SK-N-SH (cell line): ENCODE measurements around the gene ARMH4. TPM values are rescaled to one million over a fixed set of nuclear protein-coding genes. Genes with fewer than 3 reads are reported as not detected.

Experiments used
- CTCF ChIA-PET: fragments of 300-600, 350-600 bp; formaldehyde crosslinking; extraction: SDS; loops from one replicate; lab custom pipeline; 2021; lab: Yijun Ruan, JAX
- POLR2A ChIA-PET: fragments of 350-600 bp; sonication (Branson Sonifier 250); formaldehyde crosslinking; extraction: SDS; loops from one replicate; lab custom pipeline; 2020; ENCODE audit warnings: antibody characterized with exemption, inconsistent platforms; lab: Yijun Ruan, JAX
- DNase-seq: peaks from one replicate; pipeline ENCODE4 v3.0.0; 2012
- H2AFZ ChIP-seq: fragments of 200-600 bp; sonication (generic); 2 replicates; pipeline ENCODE4 v1.8.1; 2016; ENCODE audit warnings: antibody characterized with exemption, mild to moderate bottlenecking, low read depth
- H3F3A ChIP-seq: fragments of 200-600 bp; sonication (generic); replicated peaks from 2 replicates; pipeline ENCODE3; 2016; ENCODE audit warnings: antibody characterized with exemption, mild to moderate bottlenecking; ENCODE audit not compliant: insufficient read depth
- H3K27ac ChIP-seq, 2 experiments: fragments of 200-500 bp in 1 of 2; fragments of 200-600 bp in 1 of 2; sonication (Bioruptor generic) in 1 of 2; sonication (generic), shearing (Covaris generic) in 1 of 2; 2 replicates each; pipeline versions ENCODE4 v1.5.1 to v1.6.1; 2014 to 2016; ENCODE audit warnings: low read depth in 2 of 2, inconsistent platforms in 1 of 2, low read length in 1 of 2, mild to moderate bottlenecking in 1 of 2, mixed read lengths in 1 of 2
- H3K27me3 ChIP-seq: fragments of 200-600 bp; sonication (generic), shearing (Covaris generic); 2 replicates; pipeline ENCODE4 v1.6.1; 2016; ENCODE audit warnings: mixed run types; ENCODE audit not compliant: insufficient read depth
- H3K36me3 ChIP-seq, 2 experiments: fragments of 200-500 bp in 1 of 2; fragments of 200-600 bp in 1 of 2; sonication (Bioruptor generic) in 1 of 2; sonication (generic) in 1 of 2; replicated peaks in 1 of 2; 2 replicates each; pipeline versions ENCODE3 to v1.5.1; 2014 to 2016; ENCODE audit warnings: low read length in 1 of 2, mild to moderate bottlenecking in 1 of 2; ENCODE audit not compliant: insufficient read depth in 2 of 2, control insufficient read depth in 1 of 2
- H3K4me1 ChIP-seq, 2 experiments: fragments of 200-500 bp in 1 of 2; fragments of 200-600 bp in 1 of 2; sonication (Bioruptor generic) in 1 of 2; sonication (generic), shearing (Covaris generic) in 1 of 2; 2 replicates each; pipeline versions ENCODE4 v1.5.1 to v1.6.1; 2014 to 2016; ENCODE audit warnings: low read depth in 1 of 2, low read length in 1 of 2, mixed run types in 1 of 2; ENCODE audit not compliant: insufficient read depth in 2 of 2, control insufficient read depth in 1 of 2
- H3K4me2 ChIP-seq: fragments of 200-600 bp; sonication (generic), shearing (Covaris generic); 2 replicates; pipeline ENCODE4 v1.6.1; 2017; ENCODE audit warnings: mixed run types
- H3K4me3 ChIP-seq, 2 experiments: fragments of 200-500 bp in 1 of 2; fragments of 200-600 bp in 1 of 2; sonication (Bioruptor generic) in 1 of 2; sonication (generic), shearing (Covaris generic) in 1 of 2; 2 replicates each; pipeline versions ENCODE4 v1.5.1 to v1.8.1; 2014 to 2016; ENCODE audit warnings: low read depth in 2 of 2, inconsistent platforms in 1 of 2, low read length in 1 of 2, mild to moderate bottlenecking in 1 of 2, mixed read lengths in 1 of 2, moderate library complexity in 1 of 2
- H3K79me2 ChIP-seq: fragments of 200-600 bp; sonication (generic); 2 replicates; pipeline ENCODE4 v1.8.1; 2017; ENCODE audit warnings: mild to moderate bottlenecking; ENCODE audit not compliant: insufficient read depth
- H3K9ac ChIP-seq: fragments of 200-600 bp; sonication (generic); 2 replicates; pipeline ENCODE4 v1.6.1; 2017; ENCODE audit warnings: mixed run types
- H3K9me2 ChIP-seq: fragments of 200-600 bp; sonication (generic); 2 replicates; pipeline ENCODE4 v1.6.1; 2017; ENCODE audit warnings: mixed run types
- H3K9me3 ChIP-seq: fragments of 200-600 bp; sonication (generic); 2 replicates; pipeline ENCODE4 v1.6.1; 2017; ENCODE audit warnings: mixed run types, mild to moderate bottlenecking, moderate library complexity
- H4K20me1 ChIP-seq: fragments of 200-600 bp; sonication (generic); 2 replicates; pipeline ENCODE4 v1.6.1; 2017; ENCODE audit warnings: mild to moderate bottlenecking, mixed run types; ENCODE audit not compliant: insufficient read depth
- MXI1 ChIP-seq: IDR thresholded peaks from 2 replicates; pipeline ENCODE4 v1.6.1; 2012; ENCODE audit warnings: mild to moderate bottlenecking, low read depth, low read length, improper control_type of control experiment
- NRF1 ChIP-seq: IDR thresholded peaks from 2 replicates; pipeline ENCODE4 v1.6.1; 2012; ENCODE audit warnings: low read depth, mild to moderate bottlenecking, low read length
- RAD21 ChIP-seq: IDR thresholded peaks from 2 replicates; pipeline ENCODE4 v1.6.1; 2012; ENCODE audit warnings: mild to moderate bottlenecking, low read length
- RCOR1 ChIP-seq: fragments of 150-350 bp; IDR thresholded peaks from 2 replicates; pipeline ENCODE4 v1.6.1; 2017; ENCODE audit warnings: antibody characterized with exemption, low read length
- RFX5 ChIP-seq: IDR thresholded peaks from 2 replicates; pipeline ENCODE4 v1.6.1; 2012; ENCODE audit warnings: mild to moderate bottlenecking, improper control_type of control experiment, low read length
- RXRA ChIP-seq: IDR thresholded peaks from 2 replicates; pipeline ENCODE4 v1.4.0; 2012; ENCODE audit warnings: low read depth, mild to moderate bottlenecking, borderline replicate concordance
- SMC3 ChIP-seq: IDR thresholded peaks from 2 replicates; pipeline ENCODE4 v1.6.1; 2012; ENCODE audit warnings: low read depth, low read length, improper control_type of control experiment
- TCF12 ChIP-seq: IDR thresholded peaks from 2 replicates; pipeline ENCODE4 v1.4.0; 2012
- YY1 ChIP-seq: IDR thresholded peaks from 2 replicates; pipeline ENCODE4 v1.4.0; 2012; ENCODE audit warnings: low read depth, mild to moderate bottlenecking
- WGBS: methylation state at CpG from one replicate; pipeline ENCODE4 v1.1.6; 2017; ENCODE audit warnings: low lambda C conversion rate; 5-methylcytosine and 5-hydroxymethylcytosine counted together
- polyA plus RNA-seq, 3 experiments: library from polyadenylated mRNA; depleted of rRNA; stranded (reverse); fragments of >200 nt; gene quantifications; 2 replicates each; pipeline ENCODE4 v1.2.3, GENCODE V29; 2012
- TF ChIP-seq, protein P1 (sequence below): IDR thresholded peaks from 2 replicates; pipeline ENCODE4 v1.6.1; 2012; ENCODE audit warnings: mild to moderate bottlenecking, low read depth, low read length, moderate library complexity
- TF ChIP-seq, protein P2 (sequence below): fragments of 200-600 bp; sonication (generic); IDR thresholded peaks from 2 replicates; pipeline ENCODE4 v1.6.1; 2017; ENCODE audit warnings: antibody characterized with exemption, mild to moderate bottlenecking, moderate library complexity
- TF ChIP-seq, protein P3 (sequence below): fragments of 150-350 bp; IDR thresholded peaks from 2 replicates; pipeline ENCODE4 v1.6.1; 2017; ENCODE audit warnings: antibody characterized with exemption, low read length, low read depth, borderline replicate concordance

The ARMH4 gene
- polyA plus RNA-seq, 1 of the 3 experiments (the other 2 are of a cell fraction), result 0.39 TPM

DNA sequence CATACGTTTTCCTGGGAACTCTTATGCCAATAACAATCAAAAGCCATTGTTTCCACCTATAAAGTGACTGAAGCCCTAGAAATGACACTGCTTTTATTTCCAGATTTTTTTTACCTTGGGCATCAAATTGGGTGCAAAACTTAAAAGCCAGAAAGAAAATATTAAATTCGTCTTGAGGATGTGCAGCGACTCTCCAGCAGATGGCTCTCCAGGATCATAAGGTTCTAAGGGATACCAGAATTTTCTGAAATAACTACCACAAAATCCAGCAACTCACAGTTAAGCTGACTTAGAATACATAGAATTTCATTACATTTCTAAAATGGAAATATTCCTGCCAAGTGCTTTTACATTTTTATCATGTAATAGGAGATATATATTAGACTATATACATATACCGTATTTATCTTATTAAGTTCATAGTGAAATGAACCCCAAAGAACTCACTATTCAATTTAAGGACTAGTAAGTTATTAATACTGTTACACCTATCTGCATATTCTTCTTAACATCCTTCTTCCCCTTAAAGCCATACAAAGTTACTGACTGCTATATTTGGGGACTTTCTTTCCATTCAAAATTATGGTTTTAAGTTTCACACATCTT lies 44.0 kb downstream of the ARMH4 start:
- H3K36me3 ChIP-seq, result no peaks in the 10 kb centered on the region
- no peaks in the 10 kb centered on the region for H3K4me1 ChIP-seq
- H3K4me3 ChIP-seq, result no peak overlapping the region; a peak in 1 of 4 replicates
- H3K9me3 ChIP-seq, result no peaks in the 10 kb centered on the region
- DNase-seq, result peak; percentile 51
- WGBS, result 5% methylated on average over 4 of the region's 4 CpGs
- H4K20me1 ChIP-seq, result no peaks in the 10 kb centered on the region
- no peaks in the 10 kb centered on the region for H3K9me2 ChIP-seq
- H3K27ac ChIP-seq, result no peak overlapping the region
- TF ChIP-seq MXI1, result no peak
- peak; percentile 86 for TF ChIP-seq RAD21
- no peak for TF ChIP-seq RXRA
- TF ChIP-seq YY1, result no peak
- TF ChIP-seq TCF12, result no peak
- TF ChIP-seq RFX5, result no peak
- TF ChIP-seq, protein P1, sequence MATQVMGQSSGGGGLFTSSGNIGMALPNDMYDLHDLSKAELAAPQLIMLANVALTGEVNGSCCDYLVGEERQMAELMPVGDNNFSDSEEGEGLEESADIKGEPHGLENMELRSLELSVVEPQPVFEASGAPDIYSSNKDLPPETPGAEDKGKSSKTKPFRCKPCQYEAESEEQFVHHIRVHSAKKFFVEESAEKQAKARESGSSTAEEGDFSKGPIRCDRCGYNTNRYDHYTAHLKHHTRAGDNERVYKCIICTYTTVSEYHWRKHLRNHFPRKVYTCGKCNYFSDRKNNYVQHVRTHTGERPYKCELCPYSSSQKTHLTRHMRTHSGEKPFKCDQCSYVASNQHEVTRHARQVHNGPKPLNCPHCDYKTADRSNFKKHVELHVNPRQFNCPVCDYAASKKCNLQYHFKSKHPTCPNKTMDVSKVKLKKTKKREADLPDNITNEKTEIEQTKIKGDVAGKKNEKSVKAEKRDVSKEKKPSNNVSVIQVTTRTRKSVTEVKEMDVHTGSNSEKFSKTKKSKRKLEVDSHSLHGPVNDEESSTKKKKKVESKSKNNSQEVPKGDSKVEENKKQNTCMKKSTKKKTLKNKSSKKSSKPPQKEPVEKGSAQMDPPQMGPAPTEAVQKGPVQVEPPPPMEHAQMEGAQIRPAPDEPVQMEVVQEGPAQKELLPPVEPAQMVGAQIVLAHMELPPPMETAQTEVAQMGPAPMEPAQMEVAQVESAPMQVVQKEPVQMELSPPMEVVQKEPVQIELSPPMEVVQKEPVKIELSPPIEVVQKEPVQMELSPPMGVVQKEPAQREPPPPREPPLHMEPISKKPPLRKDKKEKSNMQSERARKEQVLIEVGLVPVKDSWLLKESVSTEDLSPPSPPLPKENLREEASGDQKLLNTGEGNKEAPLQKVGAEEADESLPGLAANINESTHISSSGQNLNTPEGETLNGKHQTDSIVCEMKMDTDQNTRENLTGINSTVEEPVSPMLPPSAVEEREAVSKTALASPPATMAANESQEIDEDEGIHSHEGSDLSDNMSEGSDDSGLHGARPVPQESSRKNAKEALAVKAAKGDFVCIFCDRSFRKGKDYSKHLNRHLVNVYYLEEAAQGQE, result no peak
- no peak for TF ChIP-seq NRF1
- TF ChIP-seq, protein P2, sequence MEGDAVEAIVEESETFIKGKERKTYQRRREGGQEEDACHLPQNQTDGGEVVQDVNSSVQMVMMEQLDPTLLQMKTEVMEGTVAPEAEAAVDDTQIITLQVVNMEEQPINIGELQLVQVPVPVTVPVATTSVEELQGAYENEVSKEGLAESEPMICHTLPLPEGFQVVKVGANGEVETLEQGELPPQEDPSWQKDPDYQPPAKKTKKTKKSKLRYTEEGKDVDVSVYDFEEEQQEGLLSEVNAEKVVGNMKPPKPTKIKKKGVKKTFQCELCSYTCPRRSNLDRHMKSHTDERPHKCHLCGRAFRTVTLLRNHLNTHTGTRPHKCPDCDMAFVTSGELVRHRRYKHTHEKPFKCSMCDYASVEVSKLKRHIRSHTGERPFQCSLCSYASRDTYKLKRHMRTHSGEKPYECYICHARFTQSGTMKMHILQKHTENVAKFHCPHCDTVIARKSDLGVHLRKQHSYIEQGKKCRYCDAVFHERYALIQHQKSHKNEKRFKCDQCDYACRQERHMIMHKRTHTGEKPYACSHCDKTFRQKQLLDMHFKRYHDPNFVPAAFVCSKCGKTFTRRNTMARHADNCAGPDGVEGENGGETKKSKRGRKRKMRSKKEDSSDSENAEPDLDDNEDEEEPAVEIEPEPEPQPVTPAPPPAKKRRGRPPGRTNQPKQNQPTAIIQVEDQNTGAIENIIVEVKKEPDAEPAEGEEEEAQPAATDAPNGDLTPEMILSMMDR, result peak; percentile 89
- peak; percentile 65 for TF ChIP-seq SMC3
- H2AFZ ChIP-seq, result no peak overlapping the region
- H3K4me2 ChIP-seq, result no peak overlapping the region
- H3K9ac ChIP-seq, result no peak overlapping the region
- no peaks in the 10 kb centered on the region for H3K27me3 ChIP-seq
- H3F3A ChIP-seq, result peaks cover 5% of the 10 kb centered on the region
- POLR2A ChIA-PET, result no interaction called here
- H3K79me2 ChIP-seq, result no peaks in the 10 kb centered on the region
- CTCF ChIA-PET, result interaction anchor here (0.6 to 4.2 kb wide), 19 partner anchors 8 to 316 kb away, joined by 3 to 20 read pairs (median 4); partner anchors contain the start of genes ARMH4 and TOMM20L

DNA sequence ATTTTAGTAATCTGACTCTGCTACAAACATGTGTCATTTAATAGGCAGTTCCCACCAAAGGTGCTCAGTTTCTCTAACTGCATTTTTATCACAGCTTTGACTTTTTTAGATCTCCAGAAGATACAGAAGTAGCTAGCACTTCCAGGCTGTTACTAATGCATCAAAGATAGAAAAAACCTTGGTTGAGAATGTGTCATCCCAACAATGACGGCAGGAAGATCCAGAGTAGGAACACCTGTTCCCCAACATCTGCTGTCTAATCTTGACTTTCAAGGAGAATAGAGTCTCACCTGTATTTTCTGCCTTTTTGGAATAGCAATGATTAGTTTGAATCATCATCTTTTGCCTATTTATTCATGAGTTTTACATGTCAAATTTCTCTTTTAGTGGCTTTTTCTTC lies 45.0 kb downstream of the ARMH4 start:
- Histone ChIP-seq H3K9ac (no peak overlapping the region), H3K36me3 (no peaks in the 10 kb centered on the region), H3K4me2 (no peak overlapping the region), H3K27ac (no peak overlapping the region), H3K27me3 (no peaks in the 10 kb centered on the region), H3K4me1 (no peaks in the 10 kb centered on the region), H3F3A (peaks cover 5% of the 10 kb centered on the region)
- CTCF ChIA-PET, result interaction anchor here (0.8 to 4.2 kb wide), 10 partner anchors 11 to 288 kb away, joined by 3 to 20 read pairs (median 6); partner anchors contain the start of gene TOMM20L
- DNase-seq, result no peak
- POLR2A ChIA-PET, result interaction anchor here (0.6 kb wide), 1 partner anchor 8 kb away, joined by 4 read pairs; no protein-coding TSS in a partner anchor
- TF ChIP-seq, protein P3, sequence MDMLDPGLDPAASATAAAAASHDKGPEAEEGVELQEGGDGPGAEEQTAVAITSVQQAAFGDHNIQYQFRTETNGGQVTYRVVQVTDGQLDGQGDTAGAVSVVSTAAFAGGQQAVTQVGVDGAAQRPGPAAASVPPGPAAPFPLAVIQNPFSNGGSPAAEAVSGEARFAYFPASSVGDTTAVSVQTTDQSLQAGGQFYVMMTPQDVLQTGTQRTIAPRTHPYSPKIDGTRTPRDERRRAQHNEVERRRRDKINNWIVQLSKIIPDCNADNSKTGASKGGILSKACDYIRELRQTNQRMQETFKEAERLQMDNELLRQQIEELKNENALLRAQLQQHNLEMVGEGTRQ, result no peak
- no peak for TF ChIP-seq YY1
- no peak for TF ChIP-seq RCOR1
- no peak for TF ChIP-seq SMC3
- TF ChIP-seq, all 33 proteins: peak for 0
- Histone ChIP-seq H3K79me2 (no peaks in the 10 kb centered on the region), H3K9me3 (no peaks in the 10 kb centered on the region), H3K4me3 (no peak overlapping the region), H2AFZ (no peak overlapping the region), H3K9me2 (no peaks in the 10 kb centered on the region), H4K20me1 (no peaks in the 10 kb centered on the region)
- 6% methylated on average over 1 of the region's 1 CpG for WGBS
